Cardiac muscle cell (in vitro differentiated cells and primary cell): Measurements from ENCODE around the gene MTUS2. TPM values are rescaled to one million over a fixed set of nuclear protein-coding genes. Genes with fewer than 3 reads are reported as not detected.

Experiments
- DNase-seq, 2 donors: peaks; one replicate each; pipeline versions ENCODE4 v3.0.0 to v3.0.0-alpha.2; 2010 to 2017; ENCODE audit warnings: low read depth in 1 of 2, low spot score in 1 of 2
- H3K27ac ChIP-seq: fragments of 200-600 bp; sonication (generic); 2 replicates; pipeline ENCODE4 v1.5.1; 2016
- H3K27me3 ChIP-seq: fragments of 200-600 bp; sonication (generic); 2 replicates; pipeline ENCODE4 v1.6.0; 2016; ENCODE audit warnings: control low read depth
- H3K36me3 ChIP-seq: fragments of 200-600 bp; sonication (generic); 2 replicates; pipeline ENCODE4 v1.5.1; 2016; ENCODE audit warnings: control low read depth
- H3K4me1 ChIP-seq: fragments of 200-600 bp; sonication (generic); 2 replicates; pipeline ENCODE4 v1.8.1; 2017; ENCODE audit warnings: low read depth, mild to moderate bottlenecking, mixed run types
- H3K4me3 ChIP-seq: fragments of 200-600 bp; sonication (generic); 2 replicates; pipeline ENCODE4 v1.5.1; 2016; ENCODE audit warnings: mild to moderate bottlenecking
- H3K9me3 ChIP-seq: fragments of 200-600 bp; sonication (generic); 2 replicates; pipeline ENCODE4 v1.5.1; 2017; ENCODE audit warnings: low read depth, mild to moderate bottlenecking, control low read depth
- CTCF ChIP-seq: IDR thresholded peaks from 2 replicates; pipeline ENCODE4 v1.5.1; 2012; ENCODE audit warnings: low read depth, mild to moderate bottlenecking, low read length
- polyA plus RNA-seq: library from polyadenylated mRNA; unstranded; fragments of >200 nt; fragmentation: Nextera tagmentation; extraction: Ambion mirVana; gene quantifications from 2 replicates; pipeline ENCODE4 v1.2.1, GENCODE V29; 2016
- total RNA-seq: library from RNA; depleted of rRNA; stranded (reverse); fragments of >200 nt; gene quantifications from 2 replicates; pipeline ENCODE4 v1.2.3, GENCODE V29; 2016

The MTUS2 gene
- total and polyA plus RNA-seq, 2 experiments from 2014 or later, result 31.6 to 96.9 TPM

GRCh38 chr13:28822801-28823200, 2.7 kb downstream of the MTUS2 start:
- peaks cover 42% of the 10 kb centered on the region for H3K27me3 ChIP-seq
- H3K4me1 ChIP-seq, result no peaks in the 10 kb centered on the region
- no peak for DNase-seq
- no peak for TF ChIP-seq CTCF
- H3K4me3 ChIP-seq, result no peak overlapping the region
- H3K9me3 ChIP-seq, result no peaks in the 10 kb centered on the region
- H3K36me3 ChIP-seq, result no peaks in the 10 kb centered on the region
- no peak overlapping the region for H3K27ac ChIP-seq

- Histone ChIP-seq H3K36me3 (no peaks in the 10 kb centered on the region), H3K27me3 (peaks cover 26% of the 10 kb centered on the region), H3K4me3 (no peak overlapping the region), H3K27ac (no peak overlapping the region), H3K9me3 (no peaks in the 10 kb centered on the region), H3K4me1 (no peaks in the 10 kb centered on the region)
- TF ChIP-seq CTCF, result no peak
- no peak for DNase-seq
Observed at GRCh38 chr13:28825379-28825778, 5.2 kb downstream of the MTUS2 start.

- H3K27me3 ChIP-seq, result peaks cover 16% of the 10 kb centered on the region
- H3K27ac ChIP-seq, result no peak overlapping the region
- no peaks in the 10 kb centered on the region for H3K4me1 ChIP-seq
- H3K36me3 ChIP-seq, result no peaks in the 10 kb centered on the region
- H3K9me3 ChIP-seq, result no peaks in the 10 kb centered on the region
- no peak for TF ChIP-seq CTCF
- H3K4me3 ChIP-seq, result no peak overlapping the region
- DNase-seq, result no peak
Observed at GRCh38 chr13:28826368-28826767, 6.2 kb downstream of the MTUS2 start.

GRCh38 chr13:28830580-28830979, 10.4 kb downstream of the MTUS2 start:
- H3K36me3 ChIP-seq, result no peaks in the 10 kb centered on the region
- H3K9me3 ChIP-seq, result no peaks in the 10 kb centered on the region
- H3K27me3 ChIP-seq, result peaks cover 3% of the 10 kb centered on the region
- TF ChIP-seq CTCF, result no peak
- no peak for DNase-seq
- no peak overlapping the region for H3K27ac ChIP-seq
- no peak overlapping the region for H3K4me3 ChIP-seq
- H3K4me1 ChIP-seq, result no peaks in the 10 kb centered on the region

GRCh38 chr13:28831117-28831516, 11.0 kb downstream of the MTUS2 start:
- Histone ChIP-seq H3K27ac (no peak overlapping the region), H3K27me3 (peaks cover 3% of the 10 kb centered on the region), H3K9me3 (no peaks in the 10 kb centered on the region), H3K36me3 (no peaks in the 10 kb centered on the region), H3K4me1 (no peaks in the 10 kb centered on the region), H3K4me3 (no peak overlapping the region)
- DNase-seq, result no peak
- no peak for TF ChIP-seq CTCF

GRCh38 chr13:28837111-28837510, 17.0 kb downstream of the MTUS2 start:
- Histone ChIP-seq H3K4me3 (no peak overlapping the region), H3K9me3 (no peaks in the 10 kb centered on the region), H3K4me1 (no peaks in the 10 kb centered on the region), H3K36me3 (no peaks in the 10 kb centered on the region), H3K27ac (no peak overlapping the region), H3K27me3 (peaks cover 3% of the 10 kb centered on the region)
- TF ChIP-seq CTCF, result no peak
- no peak for DNase-seq
